SK-N-SH (cell line): ENCODE data around the gene LPIN1. TPM values are rescaled to one million over a fixed set of nuclear protein-coding genes. Genes with fewer than 3 reads are reported as not detected.

ENCODE experiments used
- CTCF ChIA-PET: fragments of 300-600, 350-600 bp; formaldehyde crosslinking; extraction: SDS; loops from one replicate; lab custom pipeline; 2021; lab: Yijun Ruan, JAX
- POLR2A ChIA-PET: fragments of 350-600 bp; sonication (Branson Sonifier 250); formaldehyde crosslinking; extraction: SDS; loops from one replicate; lab custom pipeline; 2020; ENCODE audit warnings: antibody characterized with exemption, inconsistent platforms; lab: Yijun Ruan, JAX
- DNase-seq: peaks from one replicate; pipeline ENCODE4 v3.0.0; 2012
- H2AFZ ChIP-seq: fragments of 200-600 bp; sonication (generic); 2 replicates; pipeline ENCODE4 v1.8.1; 2016; ENCODE audit warnings: antibody characterized with exemption, mild to moderate bottlenecking, low read depth
- H3F3A ChIP-seq: fragments of 200-600 bp; sonication (generic); replicated peaks from 2 replicates; pipeline ENCODE3; 2016; ENCODE audit warnings: antibody characterized with exemption, mild to moderate bottlenecking; ENCODE audit not compliant: insufficient read depth
- H3K27ac ChIP-seq, 2 experiments: fragments of 200-500 bp in 1 of 2; fragments of 200-600 bp in 1 of 2; sonication (Bioruptor generic) in 1 of 2; sonication (generic), shearing (Covaris generic) in 1 of 2; 2 replicates each; pipeline versions ENCODE4 v1.5.1 to v1.6.1; 2014 to 2016; ENCODE audit warnings: low read depth in 2 of 2, inconsistent platforms in 1 of 2, low read length in 1 of 2, mild to moderate bottlenecking in 1 of 2, mixed read lengths in 1 of 2
- H3K27me3 ChIP-seq: fragments of 200-600 bp; sonication (generic), shearing (Covaris generic); 2 replicates; pipeline ENCODE4 v1.6.1; 2016; ENCODE audit warnings: mixed run types; ENCODE audit not compliant: insufficient read depth
- H3K36me3 ChIP-seq, 2 experiments: fragments of 200-500 bp in 1 of 2; fragments of 200-600 bp in 1 of 2; sonication (Bioruptor generic) in 1 of 2; sonication (generic) in 1 of 2; replicated peaks in 1 of 2; 2 replicates each; pipeline versions ENCODE3 to v1.5.1; 2014 to 2016; ENCODE audit warnings: low read length in 1 of 2, mild to moderate bottlenecking in 1 of 2; ENCODE audit not compliant: insufficient read depth in 2 of 2, control insufficient read depth in 1 of 2
- H3K4me1 ChIP-seq, 2 experiments: fragments of 200-500 bp in 1 of 2; fragments of 200-600 bp in 1 of 2; sonication (Bioruptor generic) in 1 of 2; sonication (generic), shearing (Covaris generic) in 1 of 2; 2 replicates each; pipeline versions ENCODE4 v1.5.1 to v1.6.1; 2014 to 2016; ENCODE audit warnings: low read depth in 1 of 2, low read length in 1 of 2, mixed run types in 1 of 2; ENCODE audit not compliant: insufficient read depth in 2 of 2, control insufficient read depth in 1 of 2
- H3K4me2 ChIP-seq: fragments of 200-600 bp; sonication (generic), shearing (Covaris generic); 2 replicates; pipeline ENCODE4 v1.6.1; 2017; ENCODE audit warnings: mixed run types
- H3K4me3 ChIP-seq, 2 experiments: fragments of 200-500 bp in 1 of 2; fragments of 200-600 bp in 1 of 2; sonication (Bioruptor generic) in 1 of 2; sonication (generic), shearing (Covaris generic) in 1 of 2; 2 replicates each; pipeline versions ENCODE4 v1.5.1 to v1.8.1; 2014 to 2016; ENCODE audit warnings: low read depth in 2 of 2, inconsistent platforms in 1 of 2, low read length in 1 of 2, mild to moderate bottlenecking in 1 of 2, mixed read lengths in 1 of 2, moderate library complexity in 1 of 2
- H3K79me2 ChIP-seq: fragments of 200-600 bp; sonication (generic); 2 replicates; pipeline ENCODE4 v1.8.1; 2017; ENCODE audit warnings: mild to moderate bottlenecking; ENCODE audit not compliant: insufficient read depth
- H3K9ac ChIP-seq: fragments of 200-600 bp; sonication (generic); 2 replicates; pipeline ENCODE4 v1.6.1; 2017; ENCODE audit warnings: mixed run types
- H3K9me2 ChIP-seq: fragments of 200-600 bp; sonication (generic); 2 replicates; pipeline ENCODE4 v1.6.1; 2017; ENCODE audit warnings: mixed run types
- H3K9me3 ChIP-seq: fragments of 200-600 bp; sonication (generic); 2 replicates; pipeline ENCODE4 v1.6.1; 2017; ENCODE audit warnings: mixed run types, mild to moderate bottlenecking, moderate library complexity
- H4K20me1 ChIP-seq: fragments of 200-600 bp; sonication (generic); 2 replicates; pipeline ENCODE4 v1.6.1; 2017; ENCODE audit warnings: mild to moderate bottlenecking, mixed run types; ENCODE audit not compliant: insufficient read depth
- CHD2 ChIP-seq: fragments of 150-350 bp; IDR thresholded peaks from 2 replicates; pipeline ENCODE4 v1.6.1; 2018; ENCODE audit warnings: low read length; ENCODE audit not compliant: partially characterized antibody
- ELF1 ChIP-seq: IDR thresholded peaks from 2 replicates; pipeline ENCODE4 v1.4.0; 2012
- FOSL2 ChIP-seq: IDR thresholded peaks from 2 replicates; pipeline ENCODE4 v1.4.0; 2012; ENCODE audit warnings: low read depth, mild to moderate bottlenecking, moderate library complexity, borderline replicate concordance
- FOXJ3 ChIP-seq: sonication (generic); formaldehyde crosslinking; IDR thresholded peaks from 2 replicates; pipeline ENCODE4 v1.5.1; 2020; ENCODE audit warnings: mild to moderate bottlenecking, missing genetic modification reagents
- GABPA ChIP-seq: IDR thresholded peaks from 2 replicates; pipeline ENCODE4 v1.4.0; 2012; ENCODE audit warnings: low read depth, mild to moderate bottlenecking
- GATA2 ChIP-seq: sonication (generic); formaldehyde crosslinking; IDR thresholded peaks from 2 replicates; pipeline ENCODE4 v1.5.0; 2020; ENCODE audit warnings: mild to moderate bottlenecking, missing genetic modification reagents
- MEF2A ChIP-seq: IDR thresholded peaks from 2 replicates; pipeline ENCODE4 v1.4.0; 2012; ENCODE audit warnings: low read depth, borderline replicate concordance
- NFIC ChIP-seq: IDR thresholded peaks from 2 replicates; pipeline ENCODE4 v1.4.0; 2012; ENCODE audit warnings: borderline replicate concordance
- NRF1 ChIP-seq: IDR thresholded peaks from 2 replicates; pipeline ENCODE4 v1.6.1; 2012; ENCODE audit warnings: low read depth, mild to moderate bottlenecking, low read length
- RXRA ChIP-seq: IDR thresholded peaks from 2 replicates; pipeline ENCODE4 v1.4.0; 2012; ENCODE audit warnings: low read depth, mild to moderate bottlenecking, borderline replicate concordance
- SIN3A ChIP-seq: IDR thresholded peaks from 2 replicates; pipeline ENCODE4 v1.6.1; 2012; ENCODE audit warnings: low read depth, mild to moderate bottlenecking, low read length, moderate library complexity, borderline replicate concordance
- TAF1 ChIP-seq: IDR thresholded peaks from 2 replicates; pipeline ENCODE4 v1.6.1; 2012; ENCODE audit warnings: low read depth, mild to moderate bottlenecking, low read length, moderate library complexity, borderline replicate concordance
- TCF12 ChIP-seq: IDR thresholded peaks from 2 replicates; pipeline ENCODE4 v1.4.0; 2012
- TEAD4 ChIP-seq: IDR thresholded peaks from 2 replicates; pipeline ENCODE4 v1.4.0; 2012; ENCODE audit warnings: mild to moderate bottlenecking, borderline replicate concordance; ENCODE audit not compliant: insufficient read depth
- YY1 ChIP-seq: IDR thresholded peaks from 2 replicates; pipeline ENCODE4 v1.4.0; 2012; ENCODE audit warnings: low read depth, mild to moderate bottlenecking
- WGBS: methylation state at CpG from one replicate; pipeline ENCODE4 v1.1.6; 2017; ENCODE audit warnings: low lambda C conversion rate; 5-methylcytosine and 5-hydroxymethylcytosine counted together
- polyA plus RNA-seq, 3 experiments: library from polyadenylated mRNA; depleted of rRNA; stranded (reverse); fragments of >200 nt; gene quantifications; 2 replicates each; pipeline ENCODE4 v1.2.3, GENCODE V29; 2012
- TF ChIP-seq, protein P1 (sequence below): IDR thresholded peaks from 2 replicates; pipeline ENCODE4 v1.4.0; 2012; ENCODE audit warnings: low read depth, borderline replicate concordance
- TF ChIP-seq, protein P2 (sequence below): fragments of 200-600 bp; sonication (generic); IDR thresholded peaks from 2 replicates; pipeline ENCODE4 v1.6.1; 2017; ENCODE audit warnings: antibody characterized with exemption, mild to moderate bottlenecking, moderate library complexity
- TF ChIP-seq, protein P3 (sequence below): fragments of 150-350 bp; IDR thresholded peaks from 2 replicates; pipeline ENCODE4 v1.6.1; 2016; ENCODE audit warnings: mild to moderate bottlenecking, low read depth, low read length
- TF ChIP-seq, protein P4 (sequence below): IDR thresholded peaks from 2 replicates; pipeline ENCODE4 v1.4.0; 2012; ENCODE audit warnings: low read depth, borderline replicate concordance
- TF ChIP-seq, protein P5 (sequence below): IDR thresholded peaks from 2 replicates; pipeline ENCODE4 v1.4.0; 2012; ENCODE audit warnings: low read depth
- TF ChIP-seq, protein P6 (sequence below): IDR thresholded peaks from 2 replicates; pipeline ENCODE4; 2012

The LPIN1 gene
- polyA plus RNA-seq, 1 of the 3 experiments (the other 2 are of a cell fraction) = 22.1 TPM

DNA sequence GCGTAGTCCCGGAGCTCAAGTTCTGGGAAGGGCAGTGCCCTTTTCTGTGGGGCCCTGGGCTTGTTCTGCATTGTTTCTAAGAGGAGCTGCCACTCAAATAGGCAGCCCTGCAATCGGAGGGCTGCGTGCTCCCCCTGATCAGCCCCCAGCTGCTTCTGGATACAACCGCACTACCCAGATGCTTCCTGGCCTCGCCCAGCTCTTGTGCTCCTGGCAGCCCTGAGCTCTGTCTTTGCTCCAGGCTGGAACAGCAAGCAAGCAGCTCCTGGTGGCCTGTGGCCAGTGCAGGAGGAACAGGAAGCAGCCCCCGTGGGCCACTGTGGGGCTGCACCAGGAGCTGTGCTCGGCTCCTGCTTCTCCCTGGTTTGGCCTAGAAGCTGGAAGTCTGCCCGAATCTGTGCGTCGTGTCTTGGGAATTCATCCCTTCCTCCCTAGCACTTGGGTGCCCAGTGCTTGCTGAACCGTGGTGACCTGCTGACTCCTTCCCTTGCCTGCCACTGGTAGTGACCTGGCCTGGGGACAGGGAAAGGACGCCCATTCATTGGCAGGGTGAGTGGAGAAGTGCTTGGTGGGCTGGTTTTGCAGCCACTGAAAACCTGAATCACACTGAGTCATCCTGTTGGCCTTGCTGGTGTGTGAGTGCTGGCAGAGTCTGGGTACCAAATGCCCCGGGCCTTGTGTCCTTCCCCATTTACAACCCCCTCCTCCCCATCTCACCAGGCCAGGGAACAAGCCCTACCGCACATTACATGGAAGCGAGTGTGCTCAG is 49.1 kb upstream of the LPIN1 start (continued):
- TF ChIP-seq, protein P1, sequence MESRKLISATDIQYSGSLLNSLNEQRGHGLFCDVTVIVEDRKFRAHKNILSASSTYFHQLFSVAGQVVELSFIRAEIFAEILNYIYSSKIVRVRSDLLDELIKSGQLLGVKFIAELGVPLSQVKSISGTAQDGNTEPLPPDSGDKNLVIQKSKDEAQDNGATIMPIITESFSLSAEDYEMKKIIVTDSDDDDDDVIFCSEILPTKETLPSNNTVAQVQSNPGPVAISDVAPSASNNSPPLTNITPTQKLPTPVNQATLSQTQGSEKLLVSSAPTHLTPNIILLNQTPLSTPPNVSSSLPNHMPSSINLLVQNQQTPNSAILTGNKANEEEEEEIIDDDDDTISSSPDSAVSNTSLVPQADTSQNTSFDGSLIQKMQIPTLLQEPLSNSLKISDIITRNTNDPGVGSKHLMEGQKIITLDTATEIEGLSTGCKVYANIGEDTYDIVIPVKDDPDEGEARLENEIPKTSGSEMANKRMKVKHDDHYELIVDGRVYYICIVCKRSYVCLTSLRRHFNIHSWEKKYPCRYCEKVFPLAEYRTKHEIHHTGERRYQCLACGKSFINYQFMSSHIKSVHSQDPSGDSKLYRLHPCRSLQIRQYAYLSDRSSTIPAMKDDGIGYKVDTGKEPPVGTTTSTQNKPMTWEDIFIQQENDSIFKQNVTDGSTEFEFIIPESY = peak; percentile 50; the same call in 1 of the 2 replicates
- TF ChIP-seq FOSL2 (peak; percentile 81), SIN3A (no peak), GATA2 (peak; percentile 30; the same call in 1 of the 2 replicates), RXRA (peak; percentile 77), TAF1 (peak; percentile 35; the same call in 1 of the 2 replicates), CHD2 (peak; percentile 12), GABPA (peak; percentile 41; the same call in 1 of the 2 replicates)
- TF ChIP-seq, protein P2, sequence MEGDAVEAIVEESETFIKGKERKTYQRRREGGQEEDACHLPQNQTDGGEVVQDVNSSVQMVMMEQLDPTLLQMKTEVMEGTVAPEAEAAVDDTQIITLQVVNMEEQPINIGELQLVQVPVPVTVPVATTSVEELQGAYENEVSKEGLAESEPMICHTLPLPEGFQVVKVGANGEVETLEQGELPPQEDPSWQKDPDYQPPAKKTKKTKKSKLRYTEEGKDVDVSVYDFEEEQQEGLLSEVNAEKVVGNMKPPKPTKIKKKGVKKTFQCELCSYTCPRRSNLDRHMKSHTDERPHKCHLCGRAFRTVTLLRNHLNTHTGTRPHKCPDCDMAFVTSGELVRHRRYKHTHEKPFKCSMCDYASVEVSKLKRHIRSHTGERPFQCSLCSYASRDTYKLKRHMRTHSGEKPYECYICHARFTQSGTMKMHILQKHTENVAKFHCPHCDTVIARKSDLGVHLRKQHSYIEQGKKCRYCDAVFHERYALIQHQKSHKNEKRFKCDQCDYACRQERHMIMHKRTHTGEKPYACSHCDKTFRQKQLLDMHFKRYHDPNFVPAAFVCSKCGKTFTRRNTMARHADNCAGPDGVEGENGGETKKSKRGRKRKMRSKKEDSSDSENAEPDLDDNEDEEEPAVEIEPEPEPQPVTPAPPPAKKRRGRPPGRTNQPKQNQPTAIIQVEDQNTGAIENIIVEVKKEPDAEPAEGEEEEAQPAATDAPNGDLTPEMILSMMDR = no peak
- TF ChIP-seq, all 33 proteins: peak for 18

DNA sequence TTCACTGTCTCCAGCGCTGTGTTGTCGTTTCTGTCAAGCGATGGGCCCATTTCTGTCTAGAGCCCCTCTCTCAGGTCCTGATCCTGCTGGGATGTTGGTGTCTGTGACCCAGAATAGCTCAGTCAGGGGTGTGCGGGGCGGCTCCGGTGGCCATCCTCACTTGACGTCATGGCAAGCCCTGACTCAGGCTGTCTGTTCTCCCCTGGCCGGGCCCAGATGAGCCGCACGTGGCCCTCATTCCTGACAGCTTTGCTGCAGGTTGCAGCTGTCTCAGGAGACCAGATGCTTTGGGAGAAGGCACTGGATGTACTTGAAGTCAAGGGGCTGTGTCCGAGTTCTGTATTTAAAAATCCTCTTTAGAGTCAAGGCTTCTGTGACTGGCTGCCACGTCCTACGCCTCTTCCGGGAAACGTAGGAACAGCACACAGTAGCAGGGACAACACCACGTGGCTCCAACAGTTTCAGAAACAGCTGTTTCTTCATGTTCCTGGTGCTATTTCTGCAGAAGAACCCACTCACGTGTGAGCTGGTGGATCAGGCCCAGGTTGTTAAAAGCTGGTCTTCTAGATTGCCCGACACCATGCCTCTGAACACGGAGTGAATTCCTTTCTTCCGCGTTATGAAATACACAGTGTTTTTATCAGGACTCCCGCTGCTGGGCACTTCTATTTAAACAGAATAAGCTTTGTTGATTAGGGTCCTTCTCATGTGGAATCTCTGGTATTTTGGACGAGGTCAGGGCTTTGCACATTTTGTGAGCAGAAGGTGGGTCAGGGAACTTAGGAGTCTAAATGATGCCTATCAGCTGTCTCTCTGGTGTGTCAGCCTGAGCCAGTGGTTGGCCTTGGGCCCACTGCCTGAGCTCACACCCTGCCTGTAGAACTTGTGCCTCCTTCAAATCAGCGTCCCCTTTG is 48.2 kb upstream of the LPIN1 start:
- CTCF ChIA-PET = interaction anchor here (1.1 to 31.9 kb wide), 9 partner anchors 11 to 1309 kb away, joined by 3 to 886 read pairs (median 34); partner anchors contain the start of gene LPIN1
- no peak for DNase-seq
- H3K9me2 ChIP-seq = no peaks in the 10 kb centered on the region
- no peak overlapping the region for H3K4me2 ChIP-seq
- WGBS = 86% methylated on average over 17 of the region's 24 CpGs
- no peaks in the 10 kb centered on the region for H3K9me3 ChIP-seq
- no peaks in the 10 kb centered on the region for H4K20me1 ChIP-seq
- H3K4me1 ChIP-seq = peaks cover 17 to 43% of the 10 kb centered on the region in 2 experiments; a peak in 3 of 4 replicates
- H3K4me3 ChIP-seq = no peak overlapping the region
- H3F3A ChIP-seq = peaks cover 23% of the 10 kb centered on the region
- H3K27me3 ChIP-seq = no peaks in the 10 kb centered on the region
- no peak overlapping the region for H2AFZ ChIP-seq
- H3K36me3 ChIP-seq = no peaks in the 10 kb centered on the region
- POLR2A ChIA-PET = interaction anchor here (2.0 kb wide), 1 partner anchor 49 kb away, joined by 6 read pairs; no protein-coding TSS in a partner anchor
- H3K79me2 ChIP-seq = no peaks in the 10 kb centered on the region
- H3K27ac ChIP-seq = peak overlapping the region; percentile 56 to 83; a peak in 3 of 4 replicates
- H3K9ac ChIP-seq = no peak overlapping the region
- TF ChIP-seq, protein P3, sequence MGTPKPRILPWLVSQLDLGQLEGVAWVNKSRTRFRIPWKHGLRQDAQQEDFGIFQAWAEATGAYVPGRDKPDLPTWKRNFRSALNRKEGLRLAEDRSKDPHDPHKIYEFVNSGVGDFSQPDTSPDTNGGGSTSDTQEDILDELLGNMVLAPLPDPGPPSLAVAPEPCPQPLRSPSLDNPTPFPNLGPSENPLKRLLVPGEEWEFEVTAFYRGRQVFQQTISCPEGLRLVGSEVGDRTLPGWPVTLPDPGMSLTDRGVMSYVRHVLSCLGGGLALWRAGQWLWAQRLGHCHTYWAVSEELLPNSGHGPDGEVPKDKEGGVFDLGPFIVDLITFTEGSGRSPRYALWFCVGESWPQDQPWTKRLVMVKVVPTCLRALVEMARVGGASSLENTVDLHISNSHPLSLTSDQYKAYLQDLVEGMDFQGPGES = no peak
- TF ChIP-seq, protein P4, sequence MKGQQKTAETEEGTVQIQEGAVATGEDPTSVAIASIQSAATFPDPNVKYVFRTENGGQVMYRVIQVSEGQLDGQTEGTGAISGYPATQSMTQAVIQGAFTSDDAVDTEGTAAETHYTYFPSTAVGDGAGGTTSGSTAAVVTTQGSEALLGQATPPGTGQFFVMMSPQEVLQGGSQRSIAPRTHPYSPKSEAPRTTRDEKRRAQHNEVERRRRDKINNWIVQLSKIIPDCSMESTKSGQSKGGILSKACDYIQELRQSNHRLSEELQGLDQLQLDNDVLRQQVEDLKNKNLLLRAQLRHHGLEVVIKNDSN = no peak
- TF ChIP-seq SIN3A (peak; percentile 36; the same call in 1 of the 2 replicates), ELF1 (no peak), NRF1 (no peak), TCF12 (peak; percentile 55), CHD2 (no peak), MEF2A (no peak), GATA2 (no peak), FOXJ3 (CRISPR knock-in tag) (no peak), NFIC (no peak), YY1 (no peak), TEAD4 (no peak)
- TF ChIP-seq, protein P5, sequence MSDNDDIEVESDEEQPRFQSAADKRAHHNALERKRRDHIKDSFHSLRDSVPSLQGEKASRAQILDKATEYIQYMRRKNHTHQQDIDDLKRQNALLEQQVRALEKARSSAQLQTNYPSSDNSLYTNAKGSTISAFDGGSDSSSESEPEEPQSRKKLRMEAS = peak; percentile 69
- TF ChIP-seq, protein P6, sequence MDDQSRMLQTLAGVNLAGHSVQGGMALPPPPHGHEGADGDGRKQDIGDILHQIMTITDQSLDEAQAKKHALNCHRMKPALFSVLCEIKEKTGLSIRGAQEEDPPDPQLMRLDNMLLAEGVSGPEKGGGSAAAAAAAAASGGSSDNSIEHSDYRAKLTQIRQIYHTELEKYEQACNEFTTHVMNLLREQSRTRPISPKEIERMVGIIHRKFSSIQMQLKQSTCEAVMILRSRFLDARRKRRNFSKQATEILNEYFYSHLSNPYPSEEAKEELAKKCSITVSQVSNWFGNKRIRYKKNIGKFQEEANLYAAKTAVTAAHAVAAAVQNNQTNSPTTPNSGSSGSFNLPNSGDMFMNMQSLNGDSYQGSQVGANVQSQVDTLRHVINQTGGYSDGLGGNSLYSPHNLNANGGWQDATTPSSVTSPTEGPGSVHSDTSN = 0 out of 2 replicates have a peak, but pooled peaks have one; percentile 13
